ENCODE data around the gene KISS1.

- TF ChIP-seq CTCF (IDR thresholded peaks at IDR 0.05) (no peak), KAT7 (CRISPR knock-in tag; IDR thresholded peaks at IDR 0.05; ENCODE audit: borderline replicate concordance) (no peak), MXD4 (CRISPR knock-in tag; IDR thresholded peaks at IDR 0.05; ENCODE audit: borderline replicate concordance) (no peak), MAX (CRISPR knock-in tag; IDR thresholded peaks at IDR 0.05) (no peak), FOXP4 (CRISPR knock-in tag; IDR thresholded peaks at IDR 0.05) (no peak), JUN (CRISPR knock-in tag; IDR thresholded peaks at IDR 0.05) (no peak), FOXK1 (CRISPR knock-in tag; IDR thresholded peaks at IDR 0.05) (no peak)
These were observed 21.3 kb upstream of the KISS1 start for GRCh38 chr1:204217648-204218000.
